ENCODE data around the gene ATP7B.

GRCh38 chr13:51998723-51999509, 12.3 kb downstream of the ATP7B start:
- TF ChIP-seq CTCF (IDR thresholded peaks at IDR 0.05; ENCODE audit: insufficient read depth, low read depth, low read length) (no peak), EZH2 (IDR thresholded peaks at IDR 0.05; ENCODE audit: insufficient read depth, low read length) (no peak)

All from astrocyte (in vitro differentiated cells and primary cell).